Dedifferentiated amniotic fluid mesenchymal stem cell (primary cell): ENCODE results near the gene HNF4A.

ENCODE experiments used
- DNase-seq: peaks from one replicate; pipeline ENCODE4 v3.0.0-alpha.2; 2016; ENCODE audit errors: extremely low spot score

Gene HNF4A

GRCh38 chr20:44424039-44424495 is 68.6 kb downstream of the HNF4A start:
- no peak for DNase-seq

- no peak for DNase-seq
Observed at GRCh38 chr20:44425923-44426322, 70.4 kb downstream of the HNF4A start.

DNA sequence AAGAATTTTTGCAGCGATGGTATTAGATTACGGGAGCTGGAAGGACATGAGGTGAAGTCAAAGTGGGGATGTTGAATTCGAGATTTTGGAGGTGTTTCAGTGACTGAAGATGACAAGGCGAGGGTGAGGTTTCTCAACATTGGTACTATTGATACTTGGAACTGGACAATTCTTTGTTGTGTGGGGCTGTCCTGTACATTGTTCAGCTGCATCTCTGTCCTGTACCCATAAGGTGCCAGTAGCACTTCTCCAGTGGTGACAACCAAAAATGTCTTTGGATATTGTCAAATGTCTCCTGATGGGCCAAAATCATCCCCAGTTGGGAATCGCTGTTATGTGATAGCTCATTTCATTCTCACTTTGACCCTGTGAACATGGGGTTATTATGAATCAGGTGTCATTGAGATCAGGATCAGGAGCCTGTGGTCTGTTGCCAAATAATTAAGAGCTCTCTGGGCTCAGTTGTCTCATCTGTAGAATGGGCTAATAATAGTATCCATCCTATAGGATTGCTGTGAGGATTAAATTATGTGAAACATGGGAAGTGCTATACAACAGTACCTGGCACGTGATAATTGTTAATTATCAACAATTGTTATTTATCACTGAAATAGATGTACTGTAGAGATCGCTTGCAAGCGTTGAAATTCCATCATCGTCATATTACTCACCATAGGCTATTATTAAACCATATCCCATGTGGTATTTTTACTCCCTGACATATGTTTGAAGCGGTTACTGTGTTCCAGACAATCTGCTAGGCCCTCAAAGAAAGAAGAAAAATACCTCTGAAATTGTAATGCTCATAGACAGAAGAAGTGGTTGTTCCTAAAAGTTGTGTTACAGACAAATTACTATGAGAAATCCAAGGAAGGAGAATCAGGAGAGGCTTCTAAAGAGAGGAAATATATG is 71.6 kb downstream of the HNF4A start:
- DNase-seq: no peak

- DNase-seq: no peak
Observed at GRCh38 chr20:44427804-44428173, 72.3 kb downstream of the HNF4A start.

DNA sequence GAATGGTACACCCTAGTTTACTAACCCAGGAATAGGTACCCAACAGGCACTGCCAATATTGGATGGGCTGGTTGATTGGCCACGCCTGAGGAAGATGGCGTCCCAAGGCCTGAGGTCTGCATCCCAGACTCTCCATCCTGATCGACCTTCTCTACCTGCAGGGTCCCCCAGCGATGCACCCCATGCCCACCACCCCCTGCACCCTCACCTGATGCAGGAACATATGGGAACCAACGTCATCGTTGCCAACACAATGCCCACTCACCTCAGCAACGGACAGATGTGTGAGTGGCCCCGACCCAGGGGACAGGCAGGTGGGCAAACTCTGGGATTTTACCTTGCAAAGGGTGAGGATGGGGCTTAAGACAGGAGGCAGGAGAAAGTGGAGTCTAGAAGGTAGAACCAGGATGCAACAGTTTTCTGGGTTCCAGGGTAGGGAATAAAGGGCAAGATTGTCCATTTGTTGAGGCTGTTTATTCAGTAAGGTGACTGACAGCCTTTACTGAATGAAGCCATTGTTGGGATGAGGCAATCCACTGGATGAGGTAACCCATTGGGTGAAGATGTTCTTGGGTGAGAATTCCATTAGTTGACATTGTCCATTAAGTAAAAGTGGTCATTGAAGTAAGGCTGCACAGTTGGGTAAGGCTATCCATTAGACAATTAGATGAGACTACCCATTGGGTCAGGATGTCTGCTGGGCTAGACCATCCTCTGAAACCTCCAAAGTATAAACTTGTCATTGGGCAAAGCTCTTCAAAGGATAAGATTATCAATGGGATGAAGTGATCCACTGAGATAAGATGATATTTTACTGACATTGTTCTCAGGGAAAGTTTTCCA is 72.9 kb downstream of the HNF4A start:
- no peak for DNase-seq

DNA sequence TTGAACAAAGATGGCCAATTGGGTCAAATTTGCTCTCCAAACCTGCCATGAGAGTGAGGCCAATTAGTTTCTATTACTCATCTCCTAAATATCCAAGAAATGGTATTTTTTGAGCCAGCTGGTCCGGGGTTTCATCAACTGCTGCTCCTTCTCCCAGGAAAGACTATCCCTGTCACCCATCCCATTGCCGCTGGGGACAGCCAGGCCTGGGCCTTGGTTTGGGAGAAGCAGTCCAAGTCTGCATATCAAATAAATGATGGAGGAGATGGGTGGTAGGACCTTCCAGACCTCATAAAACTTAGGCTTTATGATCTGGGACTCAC is 73.5 kb downstream of the HNF4A start:
- no peak for DNase-seq

GRCh38 chr20:44429419-44430269 is 74.1 kb downstream of the HNF4A start:
- DNase-seq: no peak

DNA sequence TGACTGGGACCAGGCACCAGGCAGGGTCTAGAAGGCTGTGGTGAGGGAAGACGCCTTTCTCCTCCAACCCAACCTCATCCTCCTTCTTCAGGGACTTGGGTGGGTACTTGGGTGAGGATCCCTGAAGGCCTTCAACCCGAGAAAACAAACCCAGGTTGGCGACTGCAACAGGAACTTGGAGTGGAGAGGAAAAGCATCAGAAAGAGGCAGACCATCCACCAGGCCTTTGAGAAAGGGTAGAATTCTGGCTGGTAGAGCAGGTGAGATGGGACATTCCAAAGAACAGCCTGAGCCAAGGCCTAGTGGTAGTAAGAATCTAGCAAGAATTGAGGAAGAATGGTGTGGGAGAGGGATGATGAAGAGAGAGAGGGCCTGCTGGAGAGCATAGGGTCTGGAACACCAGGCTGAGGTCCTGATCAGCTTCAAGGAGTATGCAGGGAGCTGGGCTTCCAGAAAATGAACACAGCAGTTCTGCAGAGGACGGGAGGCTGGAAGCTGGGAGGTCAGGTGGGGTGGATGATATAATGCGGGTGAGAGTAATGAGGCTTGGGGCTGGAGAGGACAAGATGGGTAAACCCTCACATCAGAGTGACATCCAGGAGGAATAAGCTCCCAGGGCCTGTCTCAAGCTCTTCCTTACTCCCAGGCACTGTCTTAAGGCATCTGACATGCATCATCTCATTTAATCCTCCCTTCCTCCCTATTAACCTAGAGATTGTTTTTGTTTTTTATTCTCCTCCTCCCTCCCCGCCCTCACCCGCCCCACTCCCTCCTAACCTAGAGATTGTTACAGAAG is 75.0 kb downstream of the HNF4A start:
- no peak for DNase-seq

DNA sequence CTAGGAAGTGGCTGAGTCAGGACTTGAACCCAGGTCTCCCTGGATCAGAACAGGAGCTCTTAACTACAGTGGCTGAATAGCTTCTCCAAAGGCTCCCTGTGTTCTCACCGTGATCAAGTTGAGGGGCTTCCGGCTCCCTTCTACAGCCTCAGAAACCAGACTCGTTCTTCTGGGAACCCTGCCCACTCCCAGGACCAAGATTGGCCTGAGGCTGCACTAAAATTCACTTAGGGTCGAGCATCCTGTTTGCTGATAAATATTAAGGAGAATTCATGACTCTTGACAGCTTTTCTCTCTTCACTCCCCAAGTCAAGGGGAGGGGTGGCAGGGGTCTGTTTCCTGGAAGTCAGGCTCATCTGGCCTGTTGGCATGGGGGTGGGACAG is 75.6 kb downstream of the HNF4A start:
- no peak for DNase-seq

DNA sequence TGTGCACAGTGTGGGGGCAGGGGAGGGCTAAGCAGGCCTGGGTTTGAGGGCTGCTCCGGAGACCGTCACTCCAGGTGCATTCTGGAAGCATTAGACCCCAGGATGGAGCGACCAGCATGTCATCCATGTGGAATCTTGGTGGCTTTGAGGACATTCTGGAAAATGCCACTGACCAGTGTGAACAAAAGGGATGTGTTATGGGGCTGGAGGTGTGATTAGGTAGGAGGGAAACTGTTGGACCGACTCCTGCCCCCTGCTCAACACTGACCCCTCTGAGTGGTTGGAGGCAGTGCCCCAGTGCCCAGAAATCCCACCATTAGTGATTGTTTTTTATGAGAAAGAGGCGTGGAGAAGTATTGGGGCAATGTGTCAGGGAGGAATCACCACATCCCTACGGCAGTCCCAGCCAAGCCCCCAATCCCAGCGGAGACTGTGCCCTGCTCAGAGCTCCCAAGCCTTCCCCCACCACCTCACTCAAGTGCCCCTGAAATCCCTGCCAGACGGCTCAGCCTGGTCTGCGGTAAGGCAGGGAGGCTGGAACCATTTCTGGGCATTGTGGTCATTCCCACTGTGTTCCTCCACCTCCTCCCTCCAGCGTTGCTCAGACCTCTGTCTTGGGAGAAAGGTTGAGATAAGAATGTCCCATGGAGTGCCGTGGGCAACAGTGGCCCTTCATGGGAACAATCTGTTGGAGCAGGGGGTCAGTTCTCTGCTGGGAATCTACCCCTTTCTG is 76.2 kb downstream of the HNF4A start:
- no peak for DNase-seq

DNA sequence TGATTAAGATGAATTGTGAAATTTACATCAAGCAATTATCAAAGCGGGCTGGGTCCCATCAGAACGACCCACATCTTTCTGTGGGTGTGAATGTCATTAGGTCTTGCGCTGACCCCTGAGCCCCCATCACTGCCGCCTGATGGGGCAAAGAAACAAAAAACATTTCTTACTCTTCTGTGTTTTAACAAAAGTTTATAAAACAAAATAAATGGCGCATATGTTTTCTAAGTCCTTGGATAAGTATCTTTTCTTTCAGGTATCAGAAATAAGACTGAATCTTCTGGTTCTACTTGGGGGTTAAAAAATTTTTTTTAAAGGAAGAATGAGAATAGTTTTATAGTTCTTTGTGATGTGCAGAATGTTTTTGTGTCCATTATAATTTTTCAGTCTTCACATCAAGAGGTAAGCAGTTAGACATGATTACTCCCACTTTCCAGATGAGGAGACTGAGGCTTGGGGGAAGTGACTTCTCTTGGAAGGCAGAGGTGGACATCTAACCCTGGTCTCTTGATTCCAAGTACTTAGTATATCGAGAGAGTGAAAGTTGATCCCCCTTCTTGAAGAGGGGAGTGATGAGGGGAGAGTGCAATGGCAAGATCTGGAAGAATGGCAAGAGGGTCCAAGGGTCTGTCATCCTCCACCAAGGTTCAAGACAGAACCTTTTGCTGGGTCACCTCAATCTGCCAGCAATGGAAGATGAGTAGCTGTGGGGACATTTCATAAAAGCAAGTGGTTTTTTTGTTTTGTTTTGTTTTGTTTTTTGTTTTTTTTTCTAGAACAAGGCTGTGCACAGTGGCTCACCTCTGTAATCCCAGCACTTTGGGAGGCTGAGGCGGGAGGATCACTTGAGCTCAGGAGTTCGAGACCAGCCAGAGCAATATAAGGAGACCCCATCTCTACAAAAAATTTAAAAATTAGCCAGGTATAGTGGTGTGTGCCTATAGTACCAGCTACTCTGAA is 77.4 kb downstream of the HNF4A start:
- no peak for DNase-seq

DNA sequence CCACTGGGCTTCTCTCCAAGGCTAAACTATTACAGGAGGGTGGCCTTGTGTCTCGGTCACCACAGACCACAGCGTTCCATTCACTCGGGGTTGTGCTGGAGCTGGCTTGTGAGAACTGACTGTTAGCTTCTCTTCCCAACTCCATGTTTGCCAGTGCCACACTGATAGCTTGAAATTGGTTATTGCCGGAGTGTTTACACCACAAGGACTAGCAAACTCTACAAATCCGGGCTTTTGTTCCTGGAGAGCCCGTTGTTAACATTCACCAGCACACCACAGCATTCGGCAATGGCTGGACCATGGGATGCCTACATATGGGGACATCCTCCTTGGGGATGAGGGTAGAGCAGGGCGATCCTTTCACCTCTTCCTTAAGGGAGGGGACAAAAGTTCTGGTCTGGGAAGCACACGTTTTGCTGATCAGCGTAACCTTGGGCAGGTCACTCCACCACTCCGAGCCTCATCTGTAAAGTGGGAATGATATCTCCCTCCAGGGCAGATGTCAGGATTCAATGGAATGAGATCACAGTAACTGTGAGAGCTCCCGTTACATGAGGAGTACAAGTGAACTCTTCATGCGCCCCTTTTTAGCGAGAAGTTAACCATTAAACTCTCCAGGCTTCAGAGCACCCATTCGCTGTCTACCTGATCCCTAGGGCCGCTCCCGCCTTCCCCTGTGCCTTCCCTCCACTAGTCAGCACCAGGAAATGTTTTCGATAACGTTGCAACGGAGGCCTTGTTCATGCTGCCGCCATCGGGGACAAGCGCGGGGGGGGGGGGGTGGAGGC is 78.4 kb downstream of the HNF4A start:
- DNase-seq: no peak

GRCh38 chr20:44435630-44436335 is 80.3 kb downstream of the HNF4A start:
- no peak for DNase-seq

GRCh38 chr20:44436393-44436792 is 80.9 kb downstream of the HNF4A start:
- no peak for DNase-seq

- no peak for DNase-seq
Observed at GRCh38 chr20:44437497-44437896, 82.0 kb downstream of the HNF4A start.

- DNase-seq: no peak
Observed at GRCh38 chr20:44438782-44439181, 83.3 kb downstream of the HNF4A start.

GRCh38 chr20:44439318-44439717 is 83.8 kb downstream of the HNF4A start:
- no peak for DNase-seq
